H1 (cell line): ENCODE measurements around the gene RRBP1. TPM values are rescaled to one million over a fixed set of nuclear protein-coding genes. Genes with fewer than 3 reads are reported as not detected.

ENCODE experiments used
- CHD1 ChIP-seq: IDR thresholded peaks from 2 replicates; pipeline ENCODE4 v1.6.1; 2012; ENCODE audit warnings: low read depth, low read length, improper control_type of control experiment
- SRF ChIP-seq: IDR thresholded peaks from 2 replicates; pipeline ENCODE4 v1.6.1; 2011; ENCODE audit warnings: mild to moderate bottlenecking, low read depth, low read length, moderate library complexity
- polyA plus RNA-seq, 7 experiments: library from polyadenylated mRNA; depleted of rRNA in 3 of 7; stranded (reverse) in 5 of 7; unstranded in 2 of 7; fragments of >200 nt in 5 of 7; fragments of 200-250 nt in 2 of 7; gene quantifications; 1 replicate in 5 of 7; 2 replicates in 1 of 7; 4 replicates in 1 of 7; pipeline versions ENCODE4 v1.2.1 to v1.2.3, GENCODE V29; 2011 to 2013; ENCODE audit warnings: missing spikeins in 2 of 7, mixed read lengths in 2 of 7
- total RNA-seq: library from RNA; stranded (reverse); fragmentation: NEBNext Ultra II Directional; extraction: Animal tissue kit (Norgen Biotek cat#: 25700); gene quantifications from 2 replicates; pipeline ENCODE4 v1.2.1, GENCODE V29; 2021

Gene RRBP1
- total and polyA plus RNA-seq, 2 of the 8 experiments (the other 6 are each of a cell fraction or from before 2014, with no cell fraction given): 15.9 to 157 TPM

DNA sequence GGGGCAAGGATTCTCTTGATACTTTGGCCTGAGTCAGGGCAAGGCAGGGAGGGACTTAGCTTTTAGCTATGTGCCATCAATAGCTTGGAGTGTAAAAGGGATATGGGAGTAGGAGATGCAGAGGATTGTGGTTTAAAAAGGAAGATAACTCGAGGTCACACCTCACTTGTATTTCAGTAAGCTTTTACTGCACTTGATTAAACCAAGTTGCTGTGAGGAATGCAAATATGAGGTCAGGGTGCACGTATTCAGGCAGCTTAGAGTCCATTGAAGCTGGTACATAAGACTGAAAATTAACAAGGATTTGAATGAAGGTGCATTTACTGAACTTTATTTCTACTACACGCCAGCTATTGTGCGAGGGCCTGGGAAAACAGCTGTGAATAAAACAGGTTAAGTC lies 80.1 kb downstream of the RRBP1 start (continued):
- no peak for TF ChIP-seq CHD1
- no peak for TF ChIP-seq SRF
